22Rv1 (cell line): ENCODE measurements around the gene BMPER.

Experiments used
- CTCF ChIP-seq: fragments of 450-650 bp; IDR thresholded peaks from 2 replicates; pipeline ENCODE4 v1.5.1; 2017; ENCODE audit warnings: mild to moderate bottlenecking
- ZFX ChIP-seq: fragments of 450-650 bp; IDR thresholded peaks from 2 replicates; pipeline ENCODE4 v1.6.1; 2017; ENCODE audit warnings: antibody characterized with exemption, borderline replicate concordance

- TF ChIP-seq CTCF = no peak
- no peak for TF ChIP-seq ZFX
Observed at GRCh38 chr7:33916357-33917081, 11.2 kb downstream of the BMPER start.
